Gastroesophageal sphincter (tissue), 3 donors: Measurements from ENCODE around the gene DUX4.
"Not testable (repeated sequence)": the region's sequence is repeated elsewhere in the genome, so short reads cannot be mapped to it uniquely, and the experiment has no call there.

Experiments
- CTCF ChIP-seq, 4 experiments: fragments of 200-600 bp in 2 of 4; fragments of 450-650 bp in 2 of 4; sonication (generic) in 1 of 4; IDR thresholded peaks; one replicate each; pipeline ENCODE4 v1.5.1; 2017 to 2019; ENCODE audit warnings: antibody characterized with exemption in 4 of 4, mild to moderate bottlenecking in 2 of 4, moderate library complexity in 2 of 4
- POLR2A ChIP-seq, 2 donors: fragments of 450-650 bp; IDR thresholded peaks; one replicate each; pipeline ENCODE4 v1.6.1; 2017; ENCODE audit warnings: antibody characterized with exemption in 2 of 2, mild to moderate bottlenecking in 2 of 2, moderate library complexity in 1 of 2

DNA sequence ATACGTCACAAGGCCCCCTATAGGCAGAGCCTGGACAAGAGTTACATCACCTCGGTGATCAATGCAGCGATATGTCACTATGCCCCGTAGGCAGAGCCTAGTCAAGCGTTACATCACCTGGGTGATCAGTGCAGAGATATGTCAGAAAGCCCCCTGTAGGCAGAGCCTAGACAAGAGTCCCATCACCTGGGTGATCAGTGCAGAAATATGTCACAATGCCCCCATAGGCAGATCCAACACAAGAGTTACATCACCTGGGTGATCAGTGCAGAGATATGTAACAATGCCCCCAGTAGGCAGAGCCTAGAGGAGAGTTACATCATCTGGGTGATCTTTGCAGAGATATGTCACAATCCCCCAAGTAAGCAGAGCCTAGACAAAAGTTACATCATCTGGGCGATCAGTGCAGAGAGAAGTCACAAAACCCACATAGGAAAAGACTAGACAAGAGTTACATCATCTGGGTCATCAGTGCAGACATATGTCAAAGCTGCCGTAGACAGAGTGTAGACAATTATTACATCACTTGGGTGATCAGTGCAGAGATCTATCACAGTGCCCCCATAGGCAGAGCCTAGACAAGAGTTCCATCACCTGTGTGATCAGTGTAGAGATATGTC, 8.0 kb downstream of the DUX4 start:
- not testable (repeated sequence) for TF ChIP-seq CTCF, POLR2A (IDR thresholded peaks at IDR 0.05)
